IMR-90 (cell line): ENCODE measurements around the gene MACO1. TPM values are rescaled to one million over a fixed set of nuclear protein-coding genes. Genes with fewer than 3 reads are reported as not detected.

Source experiments
- ATAC-seq: fragments of 200-7000 bp; cut with Tn5 transposase; 2 replicates; pipeline ENCODE4 v1.9.1; 2020; ENCODE audit warnings: low read depth, mild to moderate bottlenecking, moderate library complexity
- BruUV-seq: library from RNA; stranded (reverse); fragments of 400-500 nt; replicated peaks from 2 replicates; lab custom pipeline; 2021; lab: Mats Ljungman, UMichigan
- CTCF ChIA-PET: fragments of 300-600 bp; formaldehyde crosslinking; extraction: SDS; loops from one replicate; lab custom pipeline; 2021; ENCODE audit warnings: antibody characterized with exemption; lab: Yijun Ruan, JAX
- POLR2A ChIA-PET: fragments of 300-600 bp; sonication (Branson Sonifier 250); formaldehyde crosslinking; loops from one replicate; lab custom pipeline; 2022; ENCODE audit warnings: antibody characterized with exemption; ENCODE audit not compliant: unreplicated experiment; lab: Charles Lee
- DNase-seq: peaks from one replicate; pipeline ENCODE4 v3.0.0; 2013
- H2AFZ ChIP-seq: replicated peaks from 2 replicates; pipeline ENCODE3; 2013; ENCODE audit warnings: low read length, mild to moderate bottlenecking; ENCODE audit not compliant: poor library complexity
- H2AK5ac ChIP-seq: 2 replicates; pipeline ENCODE4 v1.6.1; 2013; ENCODE audit warnings: low read depth, low read length, inconsistent platforms
- H2AK9ac ChIP-seq: replicated peaks from 2 replicates; pipeline ENCODE3; 2013; ENCODE audit warnings: mild to moderate bottlenecking, low read depth, low read length, moderate library complexity; ENCODE audit not compliant: poor library complexity
- H2BK120ac ChIP-seq: 2 replicates; pipeline ENCODE4 v1.6.1; 2013; ENCODE audit warnings: low read depth, low read length, inconsistent platforms
- H2BK15ac ChIP-seq: 3 replicates; pipeline ENCODE4 v1.6.1; 2013; ENCODE audit warnings: low read depth, low read length, inconsistent platforms
- H2BK20ac ChIP-seq: 2 replicates; pipeline ENCODE4 v1.6.1; 2013; ENCODE audit warnings: low read depth, mild to moderate bottlenecking, inconsistent platforms, low read length, moderate library complexity
- H2BK5ac ChIP-seq: 2 replicates; pipeline ENCODE4 v1.6.1; 2013; ENCODE audit warnings: mild to moderate bottlenecking, low read depth, low read length, inconsistent platforms; ENCODE audit not compliant: poor library complexity, severe bottlenecking
- H3K14ac ChIP-seq: replicated peaks from 2 replicates; pipeline ENCODE4 v1.6.1; 2013; ENCODE audit warnings: low read depth, low read length, inconsistent platforms
- H3K18ac ChIP-seq: 2 replicates; pipeline ENCODE4 v1.6.1; 2013; ENCODE audit warnings: low read depth, low read length, control low read depth
- H3K23ac ChIP-seq: 2 replicates; pipeline ENCODE4 v1.6.1; 2013; ENCODE audit warnings: low read depth, low read length, inconsistent platforms
- H3K27ac ChIP-seq: 2 replicates; pipeline ENCODE4 v1.5.1; 2013; ENCODE audit warnings: mild to moderate bottlenecking, control low read depth, low read length; ENCODE audit not compliant: insufficient read depth
- H3K27me3 ChIP-seq: 2 replicates; pipeline ENCODE4 v1.6.1; 2013; ENCODE audit warnings: low read length; ENCODE audit not compliant: control insufficient read depth, insufficient read depth
- H3K36me3 ChIP-seq: 2 replicates; pipeline ENCODE4 v1.6.1; 2013; ENCODE audit warnings: low read length, mixed read lengths; ENCODE audit not compliant: control insufficient read depth, insufficient read depth
- H3K4ac ChIP-seq: 2 replicates; pipeline ENCODE4 v1.6.1; 2013; ENCODE audit warnings: low read depth, low read length, inconsistent platforms
- H3K4me1 ChIP-seq: 2 replicates; pipeline ENCODE4 v1.6.1; 2013; ENCODE audit warnings: low read length, mixed read lengths; ENCODE audit not compliant: control insufficient read depth, insufficient read depth
- H3K4me2 ChIP-seq: 2 replicates; pipeline ENCODE4 v1.6.1; 2013; ENCODE audit warnings: low read depth, mild to moderate bottlenecking, control low read depth, low read length, moderate library complexity
- H3K4me3 ChIP-seq: 2 replicates; pipeline ENCODE4 v1.5.1; 2013; ENCODE audit warnings: low read depth, mild to moderate bottlenecking, control low read depth, low read length, moderate library complexity; ENCODE audit not compliant: insufficient read depth
- H3K56ac ChIP-seq: 2 replicates; pipeline ENCODE4 v1.6.1; 2013; ENCODE audit warnings: low read length, inconsistent platforms; ENCODE audit not compliant: insufficient read depth; ENCODE audit errors: extremely low read depth
- H3K79me1 ChIP-seq, 2 experiments: 2 replicates each; pipeline ENCODE4 v1.6.1; 2013; ENCODE audit warnings: low read length in 2 of 2, inconsistent platforms in 1 of 2, low read depth in 1 of 2
- H3K9ac ChIP-seq: 2 replicates; pipeline ENCODE4 v1.6.1; 2013; ENCODE audit warnings: low read depth, low read length, control low read depth
- H3K9me1 ChIP-seq: 2 replicates; pipeline ENCODE4 v1.6.1; 2013; ENCODE audit warnings: low read length, inconsistent platforms; ENCODE audit not compliant: insufficient read depth
- H3K9me3 ChIP-seq: 2 replicates; pipeline ENCODE4 v1.6.1; 2013; ENCODE audit warnings: low read length; ENCODE audit not compliant: control insufficient read depth, insufficient read depth
- H4K20me1 ChIP-seq: 2 replicates; pipeline ENCODE4 v1.6.1; 2013; ENCODE audit warnings: low read length, inconsistent platforms; ENCODE audit not compliant: insufficient read depth
- H4K5ac ChIP-seq: 2 replicates; pipeline ENCODE4 v1.6.1; 2013; ENCODE audit warnings: mild to moderate bottlenecking, low read depth, low read length, control low read depth
- H4K8ac ChIP-seq, 2 experiments: 2 replicates each; pipeline ENCODE4 v1.6.1; 2013; ENCODE audit warnings: low read depth in 2 of 2, low read length in 2 of 2, control low read depth in 1 of 2, inconsistent platforms in 1 of 2
- H4K91ac ChIP-seq: 2 replicates; pipeline ENCODE4 v1.6.1; 2013; ENCODE audit warnings: low read depth, low read length, inconsistent platforms; ENCODE audit not compliant: insufficient read depth
- MAZ ChIP-seq: IDR thresholded peaks from 2 replicates; pipeline ENCODE4 v1.6.1; 2012; ENCODE audit warnings: low read depth, mild to moderate bottlenecking, low read length, improper control_type of control experiment, moderate library complexity, borderline replicate concordance
- MXI1 ChIP-seq: IDR thresholded peaks from 2 replicates; pipeline ENCODE4 v1.6.1; 2012; ENCODE audit warnings: low read depth, mild to moderate bottlenecking, low read length, moderate library complexity, borderline replicate concordance
- POLR2A ChIP-seq: IDR thresholded peaks from 2 replicates; pipeline ENCODE4 v1.6.1; 2012; ENCODE audit warnings: mild to moderate bottlenecking, low read depth, low read length
- WGBS, 2 experiments: methylation state at CpG; one replicate each; pipeline versions ENCODE4 v1.1.5 to v1.1.7; 2013; ENCODE audit warnings: missing lambda C conversion rate in 2 of 2; ENCODE audit not compliant: insufficient read length in 1 of 2; ENCODE audit errors: extremely low coverage in 2 of 2; 5-methylcytosine and 5-hydroxymethylcytosine counted together
- dilution Hi-C: fragments of 300-500 bp; cut with HindIII; formaldehyde crosslinking; loops from one replicate; pipeline ENCODE4 v1.14.3; 2018; ENCODE audit warnings: low sequenced_read_pairs; ENCODE audit not compliant: unreplicated experiment
- in situ Hi-C: fragments of 300-500 bp; cut with MboI; formaldehyde crosslinking; loops from 3 replicates; pipeline ENCODE4 v1.14.3; 2019; ENCODE audit warnings: low sequenced_read_pairs, inconsistent platforms, mixed read lengths
- intact Hi-C: fragments of 100-400 bp; cut with micrococcal nuclease; formaldehyde crosslinking; loops from 2 replicates; pipeline ENCODE4 v1.10.0; 2022
- polyA plus RNA-seq, 3 experiments: library from polyadenylated mRNA; depleted of rRNA; stranded (reverse); fragments of >200 nt; gene quantifications; 2 replicates each; pipeline ENCODE4 v1.2.3, GENCODE V29; 2012; ENCODE audit warnings: low replicate concordance in 1 of 3
- total RNA-seq: library from RNA; depleted of rRNA; stranded (reverse); fragments of >200 nt; gene quantifications from 2 replicates; pipeline ENCODE4 v1.2.3, GENCODE V29; 2012
- TF ChIP-seq, protein P1 (sequence below): fragments of 150-350 bp; IDR thresholded peaks from 2 replicates; pipeline ENCODE4 v1.6.1; 2016; ENCODE audit warnings: low read depth, mild to moderate bottlenecking, low read length, moderate library complexity, borderline replicate concordance
- TF ChIP-seq, protein P2 (sequence below): conservative IDR thresholded peaks from 2 replicates; pipeline ENCODE4 v1.5.1; 2012; ENCODE audit warnings: mild to moderate bottlenecking, low read depth, low read length, improper control_type of control experiment

MACO1 gene
- total and polyA plus RNA-seq, 2 of the 4 experiments (the other 2 are of a cell fraction) = 6.8 to 12.7 TPM

DNA sequence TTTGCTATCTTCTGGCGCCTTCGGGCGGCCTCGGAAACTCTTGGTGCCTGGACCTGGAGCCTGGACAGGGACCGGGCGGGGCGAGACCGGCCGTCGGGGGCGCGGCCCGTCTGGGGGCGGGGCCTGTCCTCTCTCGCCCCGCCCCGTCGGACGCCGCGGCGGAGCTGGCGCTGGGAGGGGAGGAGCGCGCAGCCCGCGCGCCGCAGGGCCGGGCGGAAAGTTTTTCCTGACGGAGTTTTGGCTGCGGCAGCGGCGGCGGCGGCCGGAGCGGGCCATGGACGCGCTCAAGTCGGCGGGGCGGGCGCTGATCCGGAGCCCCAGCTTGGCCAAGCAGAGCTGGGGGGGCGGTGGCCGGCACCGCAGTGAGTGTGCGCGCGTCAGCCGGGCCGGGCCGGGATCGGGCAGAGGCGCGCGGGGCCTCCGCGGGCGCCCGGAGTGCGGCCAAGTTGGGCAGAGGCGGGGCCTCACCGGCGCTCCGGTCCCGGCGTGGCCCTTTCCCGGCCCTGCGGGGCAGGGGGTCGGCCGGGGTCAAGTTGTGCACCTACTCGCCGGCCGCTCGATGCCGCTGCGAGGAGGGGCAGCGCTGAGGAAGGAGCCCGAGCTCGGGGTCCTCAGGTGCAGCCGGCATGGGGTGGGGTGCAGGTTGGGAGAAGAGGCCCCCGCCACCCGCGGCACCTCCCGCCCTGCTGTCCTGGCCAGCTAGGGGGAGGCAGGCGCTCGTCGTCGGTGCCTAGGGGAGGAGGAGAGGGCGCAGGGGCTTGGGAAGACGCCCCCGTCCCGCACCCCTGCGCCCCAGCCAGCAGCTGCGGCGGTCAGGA lies 112.9 kb downstream of the MACO1 start, which contains the start of gene LDLRAP1:
TSS of gene LDLRAP1 (plus strand) at position 182 of the 818 bp plus-strand sequence. CDS start at position 275, 93 bp downstream.
- Histone ChIP-seq H3K4me3 (peak within 1 kb of the TSS; percentile 60), H4K91ac (no peak within 1 kb of the TSS), H2AK5ac (peak within 1 kb of the TSS; percentile 62; the same call in 1 of the 2 replicates), H2BK15ac (no peak within 1 kb of the TSS), H3K14ac (0 out of 2 replicates have a peak within 1 kb of the TSS, but pooled peaks have one; percentile 37), H3K9me1 (peaks cover 6% of the 10 kb centered on the region; the same call in 1 of the 2 replicates), H3K9me3 (no peaks in the 10 kb centered on the region), H2BK120ac (no peak within 1 kb of the TSS), H3K23ac (peak within 1 kb of the TSS; percentile 24; the same call in 1 of the 2 replicates), H2BK5ac (no peak within 1 kb of the TSS), H3K56ac (no peak within 1 kb of the TSS), H4K8ac (peak within 1 kb of the TSS; percentile 24 to 60; a peak in 2 of 4 replicates), H3K79me1 (peaks cover 17 to 38% of the 10 kb centered on the region in 2 experiments), H3K9ac (peak within 1 kb of the TSS; percentile 68), H3K27me3 (peaks cover 3% of the 10 kb centered on the region; the same call in 1 of the 2 replicates), H4K5ac (no peak within 1 kb of the TSS), H2AK9ac (peak within 1 kb of the TSS; percentile 73), H3K4me1 (peaks cover 8% of the 10 kb centered on the region), H3K36me3 (no peaks in the 10 kb centered on the region), H2BK20ac (no peak within 1 kb of the TSS), H3K27ac (peak within 1 kb of the TSS; percentile 48; the same call in 1 of the 2 replicates), H3K18ac (no peak within 1 kb of the TSS), H4K20me1 (no peaks in the 10 kb centered on the region; the same call in 1 of the 2 replicates), H2AFZ (peak within 1 kb of the TSS; percentile 98), H3K4ac (peak within 1 kb of the TSS; percentile 47), H3K4me2 (peak within 1 kb of the TSS; percentile 70)
- dilution Hi-C loops (no loop called here), intact Hi-C loops (no loop called here), in situ Hi-C loops (no loop called here)
- WGBS, 2 experiments = 1% methylated on average over 61 of the region's 99 CpGs; no CpG with 5 or more reads in 1 of the 2 experiments
- ChIA-PET CTCF (interaction anchor here (0.8 kb wide), 1 partner anchor 12 kb away, joined by 5 read pairs; no protein-coding TSS in a partner anchor), POLR2A (no interaction called here)
- TF ChIP-seq MAZ (peak; percentile 63; the same call in 1 of the 2 replicates), MXI1 (no peak), POLR2A (peak; percentile 37; the same call in 1 of the 2 replicates)
- TF ChIP-seq, protein P1, sequence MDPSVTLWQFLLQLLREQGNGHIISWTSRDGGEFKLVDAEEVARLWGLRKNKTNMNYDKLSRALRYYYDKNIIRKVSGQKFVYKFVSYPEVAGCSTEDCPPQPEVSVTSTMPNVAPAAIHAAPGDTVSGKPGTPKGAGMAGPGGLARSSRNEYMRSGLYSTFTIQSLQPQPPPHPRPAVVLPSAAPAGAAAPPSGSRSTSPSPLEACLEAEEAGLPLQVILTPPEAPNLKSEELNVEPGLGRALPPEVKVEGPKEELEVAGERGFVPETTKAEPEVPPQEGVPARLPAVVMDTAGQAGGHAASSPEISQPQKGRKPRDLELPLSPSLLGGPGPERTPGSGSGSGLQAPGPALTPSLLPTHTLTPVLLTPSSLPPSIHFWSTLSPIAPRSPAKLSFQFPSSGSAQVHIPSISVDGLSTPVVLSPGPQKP = no peak
- TF ChIP-seq, protein P2, sequence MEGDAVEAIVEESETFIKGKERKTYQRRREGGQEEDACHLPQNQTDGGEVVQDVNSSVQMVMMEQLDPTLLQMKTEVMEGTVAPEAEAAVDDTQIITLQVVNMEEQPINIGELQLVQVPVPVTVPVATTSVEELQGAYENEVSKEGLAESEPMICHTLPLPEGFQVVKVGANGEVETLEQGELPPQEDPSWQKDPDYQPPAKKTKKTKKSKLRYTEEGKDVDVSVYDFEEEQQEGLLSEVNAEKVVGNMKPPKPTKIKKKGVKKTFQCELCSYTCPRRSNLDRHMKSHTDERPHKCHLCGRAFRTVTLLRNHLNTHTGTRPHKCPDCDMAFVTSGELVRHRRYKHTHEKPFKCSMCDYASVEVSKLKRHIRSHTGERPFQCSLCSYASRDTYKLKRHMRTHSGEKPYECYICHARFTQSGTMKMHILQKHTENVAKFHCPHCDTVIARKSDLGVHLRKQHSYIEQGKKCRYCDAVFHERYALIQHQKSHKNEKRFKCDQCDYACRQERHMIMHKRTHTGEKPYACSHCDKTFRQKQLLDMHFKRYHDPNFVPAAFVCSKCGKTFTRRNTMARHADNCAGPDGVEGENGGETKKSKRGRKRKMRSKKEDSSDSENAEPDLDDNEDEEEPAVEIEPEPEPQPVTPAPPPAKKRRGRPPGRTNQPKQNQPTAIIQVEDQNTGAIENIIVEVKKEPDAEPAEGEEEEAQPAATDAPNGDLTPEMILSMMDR = no peak
- no TSS peak for BruUV-seq
- ATAC-seq (peak; percentile 99), DNase-seq (peak; percentile 62)
